Panc1 (cell line): ENCODE results near the gene SLC12A7.

Source experiments
- CTCF ChIP-seq: fragments of 450-650 bp; IDR thresholded peaks from 2 replicates; pipeline ENCODE4 v1.5.1; 2017; ENCODE audit warnings: mild to moderate bottlenecking
- POLR2AphosphoS5 ChIP-seq: IDR thresholded peaks from 2 replicates; pipeline ENCODE4 v1.6.1; 2012; ENCODE audit warnings: mild to moderate bottlenecking, low read depth, low read length, moderate library complexity
- TF ChIP-seq, protein P1 (sequence below), 2 experiments: IDR thresholded peaks; 2 replicates each; pipeline ENCODE4 v1.6.1; 2011 to 2012; ENCODE audit warnings: low read depth in 2 of 2, control low read depth in 1 of 2, low read length in 1 of 2, mild to moderate bottlenecking in 1 of 2, moderate library complexity in 1 of 2; ENCODE audit not compliant: insufficient read depth in 1 of 2

GRCh38 chr5:1158647-1159340, 46.9 kb upstream of the SLC12A7 start:
- no peak for TF ChIP-seq CTCF
- TF ChIP-seq, protein P1, sequence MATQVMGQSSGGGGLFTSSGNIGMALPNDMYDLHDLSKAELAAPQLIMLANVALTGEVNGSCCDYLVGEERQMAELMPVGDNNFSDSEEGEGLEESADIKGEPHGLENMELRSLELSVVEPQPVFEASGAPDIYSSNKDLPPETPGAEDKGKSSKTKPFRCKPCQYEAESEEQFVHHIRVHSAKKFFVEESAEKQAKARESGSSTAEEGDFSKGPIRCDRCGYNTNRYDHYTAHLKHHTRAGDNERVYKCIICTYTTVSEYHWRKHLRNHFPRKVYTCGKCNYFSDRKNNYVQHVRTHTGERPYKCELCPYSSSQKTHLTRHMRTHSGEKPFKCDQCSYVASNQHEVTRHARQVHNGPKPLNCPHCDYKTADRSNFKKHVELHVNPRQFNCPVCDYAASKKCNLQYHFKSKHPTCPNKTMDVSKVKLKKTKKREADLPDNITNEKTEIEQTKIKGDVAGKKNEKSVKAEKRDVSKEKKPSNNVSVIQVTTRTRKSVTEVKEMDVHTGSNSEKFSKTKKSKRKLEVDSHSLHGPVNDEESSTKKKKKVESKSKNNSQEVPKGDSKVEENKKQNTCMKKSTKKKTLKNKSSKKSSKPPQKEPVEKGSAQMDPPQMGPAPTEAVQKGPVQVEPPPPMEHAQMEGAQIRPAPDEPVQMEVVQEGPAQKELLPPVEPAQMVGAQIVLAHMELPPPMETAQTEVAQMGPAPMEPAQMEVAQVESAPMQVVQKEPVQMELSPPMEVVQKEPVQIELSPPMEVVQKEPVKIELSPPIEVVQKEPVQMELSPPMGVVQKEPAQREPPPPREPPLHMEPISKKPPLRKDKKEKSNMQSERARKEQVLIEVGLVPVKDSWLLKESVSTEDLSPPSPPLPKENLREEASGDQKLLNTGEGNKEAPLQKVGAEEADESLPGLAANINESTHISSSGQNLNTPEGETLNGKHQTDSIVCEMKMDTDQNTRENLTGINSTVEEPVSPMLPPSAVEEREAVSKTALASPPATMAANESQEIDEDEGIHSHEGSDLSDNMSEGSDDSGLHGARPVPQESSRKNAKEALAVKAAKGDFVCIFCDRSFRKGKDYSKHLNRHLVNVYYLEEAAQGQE (IDR thresholded peaks at IDR 0.05; ENCODE audit: insufficient read depth in 1 of 2, low read depth in 2 of 2, low read length in 1 of 2): no peak
- no peak for TF ChIP-seq POLR2AphosphoS5
